Ovary (tissue), 9 donors: Measurements from ENCODE around the gene LRP10. TPM values are rescaled to one million over a fixed set of nuclear protein-coding genes. Genes with fewer than 3 reads are reported as not detected.
"Not testable (repeated sequence)": the region's sequence is repeated elsewhere in the genome, so short reads cannot be mapped to it uniquely, and the experiment has no call there.

Experiments used
- DNase-seq, 5 donors: peaks; one replicate each; pipeline ENCODE4 v3.0.0-alpha.2; 2019 to 2020
- H3K27ac ChIP-seq, 2 donors: fragments of 200-600 bp; one replicate each; pipeline versions ENCODE4 v1.5.1 to v1.8.0; 2019 to 2022
- H3K27me3 ChIP-seq: fragments of 200-600 bp; one replicate; pipeline ENCODE4 v1.8.0; 2022
- H3K36me3 ChIP-seq: fragments of 200-600 bp; sonication (generic); one replicate; pipeline ENCODE4 v1.5.1; 2019
- H3K4me1 ChIP-seq: one replicate; pipeline ENCODE4 v1.8.1; 2013; ENCODE audit warnings: mild to moderate bottlenecking, moderate library complexity; ENCODE audit not compliant: insufficient read depth
- H3K4me3 ChIP-seq: fragments of 200-600 bp; sonication (generic); one replicate; pipeline ENCODE4 v1.5.1; 2017
- H3K9me3 ChIP-seq, 2 donors: fragments of 200-600 bp in 1 of 2; sonication (generic) in 1 of 2; one replicate each; pipeline versions ENCODE4 v1.5.1 to v1.8.1; 2013 to 2019; ENCODE audit warnings: mild to moderate bottlenecking in 1 of 2, moderate library complexity in 1 of 2
- CTCF ChIP-seq, 3 donors: fragments of 450-650 bp in 2 of 3; fragments of 200-600 bp in 1 of 3; IDR thresholded peaks; one replicate each; pipeline versions ENCODE4 v1.5.1 to v1.8.0; 2016 to 2022; ENCODE audit warnings: antibody characterized with exemption in 3 of 3, mild to moderate bottlenecking in 1 of 3
- EP300 ChIP-seq: sonication (generic); formaldehyde crosslinking; IDR thresholded peaks from one replicate; pipeline ENCODE4 v1.6.1; 2017; ENCODE audit warnings: antibody characterized with exemption
- POLR2A ChIP-seq: fragments of 450-650 bp; IDR thresholded peaks from one replicate; pipeline ENCODE4 v1.6.1; 2017; ENCODE audit warnings: antibody characterized with exemption, mild to moderate bottlenecking, moderate library complexity
- WGBS, 3 donors: extraction: QIAGEN DNeasy Blood & Tissue Kit in 1 of 3; methylation state at CpG; one replicate each; pipeline versions ENCODE4 v1.1.5 to v1.1.7; 2013 to 2017; 5-methylcytosine and 5-hydroxymethylcytosine counted together
- intact Hi-C, 4 donors: fragments of 100-400 bp; cut with DNase I; formaldehyde crosslinking; loops; one replicate each; pipeline versions ENCODE4 v1.11.0 to v1.15.1; 2022 to 2023
- polyA plus RNA-seq, 2 donors: library from polyadenylated mRNA; stranded (reverse); fragments of 200-250 nt in 1 of 2; fragments of 350-450 nt in 1 of 2; fragmentation: Illumina TruSeq in 1 of 2; extraction: RNeasy Lipid Tissue Mini Kit (QIAGEN cat#74804) in 1 of 2; gene quantifications; one replicate each; pipeline ENCODE4 v1.2.3, GENCODE V29; 2013 to 2014
- total RNA-seq, 7 donors: library from RNA; depleted of rRNA in 2 of 7; stranded (reverse); fragments of >200 nt in 2 of 7; fragmentation: NEBNext Ultra II Directional in 3 of 7; extraction: Animal tissue kit (Norgen Biotek cat#: 25700) in 3 of 7; gene quantifications; one replicate each; pipeline versions ENCODE4 v1.1.0 to v1.2.4, GENCODE V29; 2016 to 2023
- donor health status: DM: no; HTN: no; CAD: no; lungs with moderate emphysema.
- donor health status: DM: no; HTN: no; CAD: no.
- donor health status: Bipolar disorder and iron deficiency.
- donor health status: DM: yes; HTN: yes; CAD: no.
- donor health status: DM: no; HTN: no; CAD: no.
- donor health status: DM: yes; HTN: yes; CAD: no.

The LRP10 gene
- total and polyA plus RNA-seq, 9 donors: 32.4 to 122 (median 94.0) TPM

GRCh38 chr14:22908601-22909000 is 37.1 kb downstream of the LRP10 start:
- no peak for TF ChIP-seq EP300
- TF ChIP-seq CTCF (IDR thresholded peaks at IDR 0.05): no peak
- TF ChIP-seq POLR2A: no peak
- intact Hi-C loops: no loop called here
- Histone ChIP-seq H3K4me3 (no peak overlapping the region), H3K4me1 (no peaks in the 10 kb centered on the region), H3K27me3 (no peaks in the 10 kb centered on the region), H3K27ac (no peak overlapping the region), H3K9me3 (no peaks in the 10 kb centered on the region), H3K36me3 (no peaks in the 10 kb centered on the region)
- 84 to 86% (median 85%) methylated on average over 8 of the region's 8 CpGs for WGBS, 3 donors
- DNase-seq: no peak

DNA sequence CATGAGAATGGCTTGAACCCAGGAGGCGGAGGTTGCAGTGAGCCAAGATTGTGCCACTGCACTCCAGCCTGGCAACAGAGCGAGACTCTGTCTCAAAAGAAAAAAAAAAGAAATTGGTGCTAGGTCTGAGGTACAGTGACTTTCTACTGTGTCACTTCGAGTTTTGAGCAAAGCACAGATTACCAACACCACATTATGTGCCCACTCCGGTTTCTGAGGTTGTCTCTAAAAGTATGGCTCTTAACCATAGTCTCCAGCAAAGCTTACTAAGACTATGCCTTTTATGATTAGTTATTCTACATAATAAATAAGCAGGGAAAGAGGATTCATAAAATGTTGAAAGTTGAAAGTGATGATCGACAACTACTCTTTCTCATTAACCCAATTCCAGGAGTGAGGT is 39.4 kb downstream of the LRP10 start:
- H3K9me3 ChIP-seq: no peaks in the 10 kb centered on the region
- intact Hi-C loops: no loop called here
- H3K27me3 ChIP-seq: no peaks in the 10 kb centered on the region
- 86 to 92% (median 91%) methylated on average over 5 of the region's 5 CpGs for WGBS, 3 donors
- no peak for DNase-seq
- TF ChIP-seq POLR2A (no peak), CTCF (IDR thresholded peaks at IDR 0.05) (no peak), EP300 (no peak)
- no peaks in the 10 kb centered on the region for H3K4me1 ChIP-seq
- no peak overlapping the region for H3K4me3 ChIP-seq
- H3K27ac ChIP-seq: no peak overlapping the region
- H3K36me3 ChIP-seq: no peaks in the 10 kb centered on the region

- H3K27me3 ChIP-seq, DNase-seq, H3K27ac ChIP-seq, H3K36me3 ChIP-seq, H3K9me3 ChIP-seq, H3K4me3 ChIP-seq, H3K4me1 ChIP-seq, intact Hi-C loops: not testable (repeated sequence)
- WGBS, 3 donors: 88 to 97% (median 95%) methylated on average over 4 of the region's 4 CpGs
These were observed 43.3 kb downstream of the LRP10 start for GRCh38 chr14:22914836-22915235.

DNA sequence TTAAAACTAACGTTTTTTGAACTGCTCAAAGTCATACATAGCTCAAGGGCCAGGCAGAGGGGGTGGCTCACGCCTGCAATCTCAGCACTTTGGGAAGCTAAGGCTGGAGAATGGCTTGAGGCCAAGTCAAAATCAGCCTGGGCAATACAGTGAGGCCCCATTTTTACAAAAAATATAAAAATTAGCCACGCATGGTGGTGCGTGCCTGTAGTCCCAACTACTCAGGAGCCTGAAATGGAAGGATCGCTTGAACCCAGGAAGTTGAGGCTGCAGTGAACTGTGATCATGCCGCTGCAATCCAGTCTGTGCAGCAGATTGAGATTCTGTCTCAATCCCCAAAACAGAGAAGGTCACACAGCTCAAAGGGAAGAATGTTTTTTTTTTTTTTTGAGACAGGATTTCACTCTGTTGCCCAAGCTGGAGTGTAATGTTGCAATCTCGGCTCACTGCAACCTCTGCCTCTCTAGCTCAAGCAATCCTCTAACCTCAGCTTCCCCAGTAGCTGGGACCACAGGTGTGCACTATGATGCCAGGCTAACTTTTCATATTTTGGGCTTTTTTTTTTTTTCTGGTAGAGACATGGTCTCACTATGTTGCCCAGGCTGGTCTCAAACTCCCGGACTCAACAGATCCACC is 44.5 kb downstream of the LRP10 start:
- H3K9me3 ChIP-seq: no peaks in the 10 kb centered on the region
- no peak overlapping the region for H3K4me3 ChIP-seq
- intact Hi-C loops: no loop called here
- no peak overlapping the region for H3K27ac ChIP-seq
- no peaks in the 10 kb centered on the region for H3K27me3 ChIP-seq
- H3K4me1 ChIP-seq: peaks cover 6% of the 10 kb centered on the region
- no peaks in the 10 kb centered on the region for H3K36me3 ChIP-seq
- no peak for DNase-seq
- WGBS, 3 donors: 79 to 80% (median 80%) methylated on average over 8 of the region's 8 CpGs
- TF ChIP-seq POLR2A (no peak), EP300 (no peak), CTCF (IDR thresholded peaks at IDR 0.05) (no peak)

DNA sequence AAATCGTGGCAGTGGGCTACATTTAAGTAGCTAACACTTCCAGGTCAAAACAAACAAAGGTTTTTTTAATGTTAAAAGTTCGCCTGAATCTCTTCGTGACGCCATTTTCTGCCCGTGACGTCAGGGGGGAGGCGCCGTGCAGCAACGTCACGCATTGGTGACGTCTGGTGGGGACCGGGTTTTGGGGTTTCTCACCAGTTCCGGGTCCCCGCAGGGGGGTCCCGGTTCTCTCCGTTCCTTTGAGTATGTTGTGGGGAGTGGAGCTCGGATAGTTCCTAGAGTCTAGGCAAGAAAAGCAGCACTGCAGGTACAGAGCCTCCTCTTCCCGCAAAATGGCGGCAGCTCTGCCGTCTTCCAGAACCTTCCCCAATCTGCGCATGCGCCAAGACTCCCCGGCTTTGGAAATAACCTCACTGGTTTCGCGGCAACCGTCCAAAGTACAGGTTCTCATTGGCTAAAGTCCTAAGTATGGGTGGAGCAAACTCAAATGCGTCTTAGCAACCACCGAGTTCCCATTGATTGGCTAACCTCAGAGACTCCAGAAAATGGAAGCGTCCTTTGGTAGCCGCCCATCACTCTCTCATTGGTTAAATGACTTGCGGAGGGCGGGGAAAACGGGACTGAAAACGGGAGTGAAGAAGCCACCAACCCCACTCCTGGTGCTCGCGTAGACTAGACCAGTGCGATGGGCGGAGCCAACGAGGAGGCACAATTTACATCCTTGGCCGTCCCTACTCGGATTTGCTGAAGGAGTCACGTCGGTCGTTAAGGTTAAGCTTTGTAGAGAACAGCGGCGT is 47.5 kb downstream of the LRP10 start, which contains the start of gene RBM23:
Gene RBM23 (minus strand): TSS at position 346 of the 797 bp plus-strand sequence.
- 0% methylated on average over 46 of the region's 46 CpGs for WGBS, 3 donors
- Histone ChIP-seq H3K4me1 (peaks cover 6% of the 10 kb centered on the region), H3K4me3 (peak within 1 kb of the TSS; percentile 65), H3K36me3 (no peaks in the 10 kb centered on the region), H3K27ac (peak within 1 kb of the TSS; percentile 90 to 100), H3K27me3 (no peaks in the 10 kb centered on the region), H3K9me3 (no peaks in the 10 kb centered on the region)
- DNase-seq: peak; percentile 100
- intact Hi-C loops: no loop called here
- TF ChIP-seq POLR2A (peak; percentile 92), CTCF (IDR thresholded peaks at IDR 0.05) (peak in 1 of 3 donors; percentile 33), EP300 (peak; percentile 65)
